ENCODE data around the gene EGLN3.
"Not testable (repeated sequence)": the region's sequence is repeated elsewhere in the genome, so short reads cannot be mapped to it uniquely, and the experiment has no call there.

The EGLN3 gene

GRCh38 chr14:33945210-33946088 is 5.4 kb downstream of the EGLN3 start:
- intact Hi-C loops (cut with DNase I), result no loop called here
- DNase-seq, result no peak

DNA sequence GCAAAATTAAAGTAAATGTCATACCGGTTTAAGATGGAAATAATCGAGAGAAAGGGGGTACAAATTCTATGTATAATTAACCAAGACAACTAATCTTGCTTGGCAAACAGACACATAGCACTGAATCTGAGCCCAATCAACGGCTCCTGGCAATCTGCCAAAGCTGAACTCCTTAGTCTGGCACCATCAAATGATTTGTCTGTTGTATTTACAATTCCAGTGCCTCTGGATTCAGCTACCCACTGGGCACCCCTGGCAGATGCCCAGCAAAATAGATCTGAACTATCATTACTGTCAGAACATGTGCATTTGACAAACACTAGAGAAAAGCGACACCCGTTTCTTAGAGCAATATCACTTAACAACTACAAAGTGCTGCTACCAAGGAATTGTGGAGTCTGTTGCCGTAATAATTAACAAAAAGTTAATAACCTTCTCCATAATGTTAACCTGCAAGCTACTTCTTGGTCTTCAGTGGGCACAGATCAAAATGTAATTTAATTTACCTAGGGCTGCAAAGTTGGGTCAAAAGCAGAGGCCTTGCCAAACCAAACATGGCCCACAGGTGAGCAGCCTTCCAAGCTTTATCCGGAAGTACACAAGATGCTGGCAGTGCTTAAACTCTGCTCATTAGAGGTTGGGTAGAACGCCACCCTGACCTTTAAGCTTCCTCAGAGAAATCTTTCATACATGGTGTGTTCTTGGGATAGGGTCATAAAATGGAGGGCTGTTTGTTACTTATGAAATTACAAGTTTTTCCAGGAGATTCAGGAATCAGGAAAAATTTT is 7.6 kb downstream of the EGLN3 start:
- DNase-seq, result peak in 38 of 42 donors; percentile 24 to 89 (median 68)
- intact Hi-C loops (cut with DNase I), result no loop called here

DNA sequence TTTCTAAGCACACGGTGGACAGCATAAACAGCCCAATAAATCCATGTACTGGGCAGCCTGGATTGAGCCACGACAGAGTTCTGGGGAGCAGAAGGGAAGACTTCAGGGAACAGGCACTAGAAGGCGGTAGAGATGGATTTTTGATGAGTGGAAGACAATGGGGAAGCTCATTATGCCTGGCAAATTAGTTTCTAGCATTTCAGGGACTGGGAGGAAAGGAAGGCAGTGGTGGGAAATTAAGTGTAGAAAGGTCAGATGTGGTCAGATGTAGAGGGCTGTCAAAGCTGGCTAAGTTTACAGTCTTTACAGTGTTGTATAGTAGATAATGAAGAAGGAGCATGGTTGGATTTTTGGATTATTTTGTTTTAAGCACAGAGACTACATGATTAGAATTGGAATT is 9.2 kb downstream of the EGLN3 start:
- intact Hi-C loops (cut with DNase I), result no loop called here
- DNase-seq, result no peak

DNA sequence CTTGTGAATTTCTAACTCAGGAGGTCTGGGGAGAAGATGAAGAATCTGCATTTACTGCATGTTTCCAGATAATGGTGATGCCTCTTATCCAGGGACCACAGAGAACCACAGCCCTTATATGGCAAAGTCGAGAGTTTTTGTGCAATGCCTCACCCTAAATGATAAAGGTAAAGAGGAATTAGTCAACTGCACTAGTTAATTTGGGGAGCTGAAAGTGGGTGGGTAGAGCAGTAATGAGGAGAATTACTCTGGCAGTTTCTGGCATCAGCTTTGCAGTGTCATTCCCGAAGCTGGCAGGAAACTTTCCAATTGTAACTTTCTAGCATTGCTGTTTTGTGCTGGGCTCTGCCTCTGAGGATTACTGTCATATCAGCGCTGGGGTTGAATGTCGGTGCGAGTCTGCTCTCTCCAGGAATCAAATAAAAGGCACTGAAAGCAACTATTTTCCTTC is 10.3 kb downstream of the EGLN3 start:
- peak in 16 of 42 donors; percentile 21 to 75 (median 48) for DNase-seq
- intact Hi-C loops (cut with DNase I), result no loop called here

GRCh38 chr14:33938131-33938949 is 12.5 kb downstream of the EGLN3 start:
- peak in 41 of 42 donors; percentile 31 to 84 (median 63) for DNase-seq
- intact Hi-C loops (cut with DNase I), result no loop called here

DNA sequence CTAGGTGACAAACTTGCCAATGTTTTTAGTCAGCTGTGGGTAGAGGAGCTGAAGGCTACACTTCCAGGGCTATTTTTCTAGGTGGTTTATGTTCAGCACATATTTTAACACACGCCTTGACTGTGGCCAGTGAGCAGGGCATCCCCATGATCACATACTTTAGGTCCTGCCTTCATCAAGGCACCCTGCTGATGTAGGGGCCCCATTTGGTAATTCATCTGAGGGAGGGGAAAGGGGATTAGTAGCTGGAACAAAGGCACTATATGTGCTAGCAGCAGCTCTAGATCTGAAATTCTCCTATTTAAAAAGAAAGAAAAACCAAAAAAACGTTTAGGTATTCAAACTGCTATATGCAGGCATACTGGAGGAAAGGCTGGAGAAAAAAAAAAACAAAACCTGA is 14.5 kb downstream of the EGLN3 start:
- no peak for DNase-seq
- intact Hi-C loops (cut with DNase I), result no loop called here

DNA sequence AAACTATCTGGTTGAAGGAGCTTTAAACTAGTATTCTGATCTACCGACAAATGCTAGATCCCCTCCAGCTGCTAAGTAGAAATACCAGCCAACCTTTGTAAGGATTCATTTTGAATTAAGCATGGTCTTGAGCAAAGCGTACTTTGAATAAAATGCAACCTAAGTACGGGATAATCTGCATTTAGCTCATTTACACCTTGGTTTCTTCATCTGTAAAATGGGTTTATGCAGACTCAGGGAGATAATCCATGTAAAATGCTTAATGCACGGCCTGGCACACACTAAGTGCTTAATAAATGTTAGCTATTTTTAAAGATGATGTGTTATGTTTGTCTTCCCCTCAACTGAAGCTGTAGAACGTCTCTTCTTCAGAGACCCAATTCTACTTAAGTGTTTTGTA is 15.9 kb downstream of the EGLN3 start:
- DNase-seq, result no peak
- intact Hi-C loops (cut with DNase I), result no loop called here

DNA sequence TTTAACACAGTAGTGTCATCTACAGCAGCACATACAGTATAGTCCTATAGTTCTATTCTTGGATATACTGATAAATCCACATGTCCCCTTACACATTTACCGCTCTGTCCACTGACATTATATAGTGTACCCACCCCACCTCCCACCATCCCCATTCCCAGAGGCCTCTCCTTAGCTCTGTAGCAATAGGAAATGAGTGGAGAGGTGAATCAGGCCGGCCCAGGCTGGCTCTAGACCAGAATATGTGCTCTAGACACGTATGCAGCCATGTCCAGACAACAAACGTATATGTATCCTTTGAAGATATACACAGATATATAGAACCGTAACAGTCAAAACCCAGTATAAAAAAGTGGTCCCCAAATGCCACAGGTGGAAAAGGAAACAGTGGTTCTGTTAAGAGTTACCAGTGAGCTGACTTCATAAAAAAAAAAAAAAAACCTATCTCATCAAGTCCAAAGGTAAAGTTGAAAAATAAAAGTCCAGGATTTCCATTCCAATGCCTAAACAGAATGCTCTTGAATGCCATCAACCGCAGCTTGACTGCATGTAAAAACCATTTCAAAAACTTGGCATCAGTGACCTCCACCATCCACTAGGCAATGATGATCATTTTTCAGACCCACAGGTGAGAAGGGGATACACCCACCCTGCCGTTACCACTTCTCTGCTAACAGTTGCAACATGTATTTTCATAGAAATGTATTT is 16.7 kb downstream of the EGLN3 start:
- intact Hi-C loops (cut with DNase I), result no loop called here

GRCh38 chr14:33933386-33933933 is 17.4 kb downstream of the EGLN3 start:
- no peak for DNase-seq
- intact Hi-C loops (cut with DNase I), result no loop called here

More for the DNA sequence above, 16.7 kb downstream of the EGLN3 start:
- DNase-seq, result no peak

DNA sequence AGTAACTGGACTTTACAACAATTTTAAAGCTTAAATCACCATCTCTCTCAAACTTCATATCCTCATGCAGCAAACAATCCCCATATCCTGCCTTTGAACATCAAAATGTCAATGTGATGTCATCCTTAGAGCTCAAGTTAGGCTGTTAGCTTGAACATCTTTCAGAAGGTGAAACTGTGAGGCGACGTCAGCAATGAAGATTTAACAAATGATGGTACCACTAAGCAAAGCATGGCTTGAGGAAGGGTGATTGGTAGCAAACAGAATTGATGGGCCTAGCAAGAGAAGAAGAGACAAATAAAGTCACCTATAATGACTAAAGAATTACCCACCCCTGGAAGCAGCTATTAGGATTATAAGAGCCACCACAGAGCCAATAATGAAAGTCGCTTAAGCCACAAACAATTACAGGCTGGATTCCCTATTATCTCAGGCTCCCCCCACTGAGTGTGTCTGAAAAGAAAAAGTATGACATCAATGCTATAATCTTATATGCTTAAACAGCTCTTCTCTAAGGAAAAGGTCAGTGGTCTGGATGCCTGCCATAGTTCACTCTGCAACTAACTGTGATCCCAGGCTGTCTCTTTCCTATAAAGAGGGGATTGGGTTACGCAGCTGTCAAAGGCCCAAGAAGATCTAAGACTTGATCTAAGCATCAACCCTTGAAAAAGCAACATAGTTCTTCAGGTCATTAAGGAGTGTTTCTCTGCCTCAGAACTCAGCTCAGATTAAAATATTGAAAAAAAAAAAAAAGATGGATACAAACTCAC is 18.1 kb downstream of the EGLN3 start:
- no peak for DNase-seq
- intact Hi-C loops (cut with DNase I), result no loop called here

GRCh38 chr14:33932033-33932432 is 18.8 kb downstream of the EGLN3 start:
- intact Hi-C loops (cut with DNase I), result no loop called here

GRCh38 chr14:33931461-33931860 is 19.4 kb downstream of the EGLN3 start:
- intact Hi-C loops (cut with DNase I), result no loop called here

More at GRCh38 chr14:33932033-33932432, 18.8 kb downstream of the EGLN3 start:
- no peak for DNase-seq

GRCh38 chr14:33930439-33930838 is 20.4 kb downstream of the EGLN3 start:
- no peak for DNase-seq
- intact Hi-C loops (cut with DNase I), result no loop called here

More at GRCh38 chr14:33931461-33931860, 19.4 kb downstream of the EGLN3 start:
- DNase-seq, result no peak

DNA sequence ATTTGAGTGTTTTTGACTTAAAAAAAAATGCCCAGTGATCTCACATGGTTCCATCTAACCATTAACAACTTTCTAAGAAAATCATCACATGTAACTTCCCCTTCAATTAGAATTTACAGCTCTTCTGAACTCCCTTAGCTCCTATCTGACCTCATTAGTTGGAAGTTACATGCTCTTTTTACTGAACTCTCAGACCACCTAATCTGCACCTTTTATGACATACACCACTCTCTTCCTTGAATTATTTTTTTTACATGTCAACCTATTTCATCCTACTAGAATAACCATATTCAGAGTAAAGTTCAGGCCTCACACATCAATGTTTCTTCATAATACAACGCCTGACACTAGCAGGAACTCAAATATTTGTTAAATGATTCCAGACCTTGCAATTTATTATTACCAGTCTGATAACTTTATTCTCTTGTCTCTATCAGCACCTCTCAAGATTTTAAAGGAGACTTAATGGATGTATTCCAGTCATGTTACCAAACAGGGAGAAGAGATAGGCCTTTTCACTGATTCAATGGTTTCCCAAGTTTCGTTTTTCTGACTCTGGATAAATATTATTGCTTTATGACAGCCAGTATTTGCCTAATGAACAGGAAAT is 21.0 kb downstream of the EGLN3 start:
- no peak for DNase-seq
- intact Hi-C loops (cut with DNase I), result no loop called here

DNA sequence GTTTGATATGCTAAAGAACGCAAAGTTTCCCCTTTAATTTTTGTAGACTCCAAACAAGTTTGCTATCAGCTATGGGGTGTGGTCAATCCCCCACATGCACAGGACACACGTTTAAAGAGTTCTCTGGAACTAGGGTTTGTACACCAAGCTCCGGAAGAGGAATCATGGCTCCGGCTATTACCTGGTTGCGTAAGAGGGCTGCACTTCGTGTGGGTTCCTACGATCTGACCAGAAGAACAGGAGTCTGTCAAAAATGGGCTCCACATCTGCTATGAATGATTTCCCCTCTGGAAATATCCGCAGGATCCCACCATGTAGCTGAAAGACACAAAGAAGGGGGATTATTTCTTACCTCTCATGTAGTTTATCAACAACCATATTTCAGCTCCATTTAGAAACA is 22.0 kb downstream of the EGLN3 start:
- no peak for DNase-seq
- intact Hi-C loops (cut with DNase I), result no loop called here

DNA sequence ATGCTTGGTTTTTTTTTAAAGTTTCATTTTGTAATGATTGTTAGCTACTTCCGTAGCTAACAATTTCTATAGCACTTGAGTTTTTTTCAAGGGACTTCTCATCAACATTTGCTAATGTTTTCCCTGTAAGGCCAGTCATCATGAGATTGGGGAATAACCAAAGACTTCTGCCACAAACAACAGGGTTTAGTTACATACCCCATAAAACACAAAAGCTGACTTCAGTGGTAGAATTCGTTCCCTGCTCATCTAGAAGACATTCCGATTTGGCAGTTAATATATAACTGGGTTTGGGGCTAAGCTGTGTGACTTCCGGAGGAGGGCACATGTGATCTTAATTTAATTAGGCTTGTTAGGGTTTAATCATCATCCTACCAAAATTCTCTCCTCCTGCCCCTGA is 22.9 kb downstream of the EGLN3 start:
- intact Hi-C loops (cut with DNase I), result no loop called here
- no peak for DNase-seq

- DNase-seq; intact Hi-C loops (cut with DNase I): not testable (repeated sequence)
Observed at GRCh38 chr14:33926967-33927366, 23.9 kb downstream of the EGLN3 start.
